A673 (cell line): Measurements from ENCODE around the gene TTC22. TPM values are rescaled to one million over a fixed set of nuclear protein-coding genes. Genes with fewer than 3 reads are reported as not detected.

Source experiments
- BruUV-seq: library from RNA; stranded (reverse); fragments of 400-500 nt; replicated peaks from 2 replicates; lab custom pipeline; 2021; lab: Mats Ljungman, UMichigan
- CTCF ChIA-PET: fragments of 300-600 bp; sonication (Branson Sonifier 250); formaldehyde crosslinking; loops from one replicate; lab custom pipeline; 2022; ENCODE audit warnings: antibody characterized with exemption; lab: Charles Lee
- POLR2A ChIA-PET: fragments of 300-600 bp; sonication (Branson Sonifier 250); formaldehyde crosslinking; loops from one replicate; lab custom pipeline; 2022; ENCODE audit warnings: antibody characterized with exemption; ENCODE audit not compliant: low non-redundant PET; lab: Charles Lee
- DNase-seq: peaks from one replicate; pipeline ENCODE4 v3.0.0-alpha.2; 2015; ENCODE audit warnings: low spot score
- H3K27ac ChIP-seq: fragments of 200-600 bp; sonication (generic); 2 replicates; pipeline ENCODE4 v1.5.1; 2016; ENCODE audit warnings: mixed run types, low read depth, mild to moderate bottlenecking, mixed read lengths, antibody characterized with exemption, low read length; ENCODE audit not compliant: poor library complexity, severe bottlenecking
- H3K27me3 ChIP-seq: fragments of 200-600 bp; sonication (generic); replicated peaks from 2 replicates; pipeline ENCODE4 v1.6.1; 2017; ENCODE audit warnings: mixed run types, low read depth, mild to moderate bottlenecking, mixed read lengths, antibody characterized with exemption, low read length; ENCODE audit not compliant: insufficient read depth, poor library complexity
- H3K36me3 ChIP-seq: fragments of 200-600 bp; sonication (generic); 2 replicates; pipeline ENCODE4 v1.6.1; 2016; ENCODE audit warnings: mixed run types, mild to moderate bottlenecking, mixed read lengths, antibody characterized with exemption, low read length; ENCODE audit not compliant: insufficient read depth, poor library complexity, severe bottlenecking
- H3K4me1 ChIP-seq: fragments of 200-600 bp; sonication (generic); 2 replicates; pipeline ENCODE4 v1.6.1; 2017; ENCODE audit warnings: mixed run types, mild to moderate bottlenecking, mixed read lengths, antibody characterized with exemption, low read length; ENCODE audit not compliant: insufficient read depth, poor library complexity, severe bottlenecking
- H3K4me3 ChIP-seq: fragments of 200-600 bp; sonication (generic); 2 replicates; pipeline ENCODE4 v1.5.1; 2016; ENCODE audit warnings: low read depth, mixed run types, mild to moderate bottlenecking, mixed read lengths, low read length; ENCODE audit not compliant: poor library complexity, severe bottlenecking
- H3K9me3 ChIP-seq: fragments of 200-600 bp; sonication (generic); 2 replicates; pipeline ENCODE4 v1.6.1; 2016; ENCODE audit warnings: mixed run types, low read depth, mild to moderate bottlenecking, mixed read lengths, antibody characterized with exemption, low read length; ENCODE audit not compliant: poor library complexity, severe bottlenecking
- CTCF ChIP-seq: fragments of 300-800, 200-600 bp; sonication (generic); conservative IDR thresholded peaks from 2 replicates; pipeline ENCODE4 v1.5.1; 2017; ENCODE audit warnings: low read depth, mild to moderate bottlenecking, antibody characterized with exemption, low read length, moderate library complexity, mixed read lengths
- EZH2 ChIP-seq: fragments of 200-600 bp; sonication (generic); IDR thresholded peaks from 2 replicates; pipeline ENCODE4 v1.6.1; 2017; ENCODE audit warnings: borderline replicate concordance, low read depth, mild to moderate bottlenecking, mixed read lengths, antibody characterized with exemption, low read length; ENCODE audit not compliant: poor library complexity, severe bottlenecking
- intact Hi-C: fragments of 100-400 bp; cut with micrococcal nuclease; formaldehyde crosslinking; loops from one replicate; pipeline ENCODE4 v1.10.0; 2022; ENCODE audit not compliant: unreplicated experiment
- total RNA-seq: library from RNA; stranded (reverse); gene quantifications from 2 replicates; pipeline ENCODE4 v1.2.3, GENCODE V29; 2021

Gene TTC22
- total RNA-seq, 1 experiment from 2014 or later, result not detected

- Histone ChIP-seq H3K27ac (no peak overlapping the region), H3K36me3 (no peaks in the 10 kb centered on the region), H3K9me3 (no peaks in the 10 kb centered on the region), H3K27me3 (no peaks in the 10 kb centered on the region), H3K4me1 (no peaks in the 10 kb centered on the region), H3K4me3 (no peak overlapping the region)
- intact Hi-C loops, result no loop called here
- BruUV-seq, result no TSS peak
- no peak for DNase-seq
- ChIA-PET CTCF (no interaction called here), POLR2A (no interaction called here)
- no peak for TF ChIP-seq CTCF
- TF ChIP-seq EZH2, result no peak
Measured at GRCh38 chr1:54750596-54750995, 50.5 kb downstream of the TTC22 start.

- no TSS peak for BruUV-seq
- CTCF ChIA-PET, result no interaction called here
- Histone ChIP-seq H3K27ac (no peak overlapping the region), H3K36me3 (peaks cover 6% of the 10 kb centered on the region), H3K9me3 (no peaks in the 10 kb centered on the region), H3K27me3 (no peaks in the 10 kb centered on the region), H3K4me1 (no peaks in the 10 kb centered on the region), H3K4me3 (no peak overlapping the region)
- DNase-seq, result no peak
- no peak for TF ChIP-seq CTCF
- no peak for TF ChIP-seq EZH2
- POLR2A ChIA-PET, result no interaction called here
- intact Hi-C loops, result no loop called here
Measured at GRCh38 chr1:54748094-54748835, 52.9 kb downstream of the TTC22 start.

GRCh38 chr1:54745864-54746263 lies 55.3 kb downstream of the TTC22 start:
- no TSS peak for BruUV-seq
- Histone ChIP-seq H3K9me3 (no peaks in the 10 kb centered on the region), H3K36me3 (peaks cover 16% of the 10 kb centered on the region), H3K4me3 (no peak overlapping the region), H3K27ac (no peak overlapping the region), H3K27me3 (no peaks in the 10 kb centered on the region), H3K4me1 (no peaks in the 10 kb centered on the region)
- intact Hi-C loops, result no loop called here
- no peak for DNase-seq
- POLR2A ChIA-PET, result no interaction called here
- TF ChIP-seq CTCF (no peak), EZH2 (no peak)
- CTCF ChIA-PET, result interaction anchor here (0.6 kb wide), 1 partner anchor 608 kb away, joined by 3 read pairs; no protein-coding TSS in a partner anchor
